Activated naive CD8-positive, alpha-beta T cell treated with anti-CD3 and anti-CD28 coated beads, Interleukin-2, amount 10 ng/mL, durations not matched to agents 7 days and 5 days (primary cell): ENCODE measurements around the gene CAPN10. TPM values are rescaled to one million over a fixed set of nuclear protein-coding genes. Genes with fewer than 3 reads are reported as not detected.

ENCODE experiments used
- ATAC-seq: fragments of 150-1000 bp; cut with Tn5 transposase; one replicate; pipeline ENCODE4 v1.10.0; 2021; ENCODE audit warnings: low read depth, moderate library complexity
- POLR2A ChIA-PET: fragments of 350-600 bp; sonication (Branson Sonifier 250); formaldehyde crosslinking; loops from one replicate; lab custom pipeline; 2021; ENCODE audit warnings: antibody characterized with exemption; lab: Charles Lee
- DNase-seq: peaks from one replicate; pipeline ENCODE4 v3.0.0; 2021
- H3K27ac Mint-ChIP-seq: one replicate; pipeline ENCODE4 v1.8.0; 2022; ENCODE audit warnings: mild to moderate bottlenecking, mixed read lengths
- H3K27me3 Mint-ChIP-seq: one replicate; pipeline ENCODE4 v1.8.0; 2022; ENCODE audit warnings: mild to moderate bottlenecking, moderate library complexity, mixed read lengths
- H3K36me3 Mint-ChIP-seq: one replicate; pipeline ENCODE4 v1.8.0; 2021; ENCODE audit warnings: mild to moderate bottlenecking, mixed read lengths
- H3K4me1 Mint-ChIP-seq: one replicate; pipeline ENCODE4 v1.8.0; 2021; ENCODE audit warnings: mixed read lengths
- H3K4me3 Mint-ChIP-seq: one replicate; pipeline ENCODE4 v1.8.0; 2022; ENCODE audit warnings: mild to moderate bottlenecking, moderate library complexity, mixed read lengths
- H3K9me3 Mint-ChIP-seq: one replicate; pipeline ENCODE4 v1.8.0; 2021; ENCODE audit warnings: mixed read lengths
- total RNA-seq, 2 experiments: library from RNA; stranded (reverse); gene quantifications; one replicate each; pipeline ENCODE4 v1.2.3, GENCODE V29; 2021

The CAPN10 gene
- total RNA-seq, 2 experiments from 2014 or later = 72.3 to 74.2 TPM

- no peak for ATAC-seq
- H3K27ac Mint-ChIP-seq = peak overlapping the region; percentile 96
- POLR2A ChIA-PET = interaction anchor here (0.6 to 7.5 kb wide), 7 partner anchors 10 to 58 kb away, joined by 4 to 178 read pairs (median 17); partner anchors contain the start of genes ANKMY1, CAPN10 and GPR35
- H3K4me3 Mint-ChIP-seq = peak overlapping the region; percentile 96
- no peaks in the 10 kb centered on the region for H3K9me3 Mint-ChIP-seq
- no peaks in the 10 kb centered on the region for H3K27me3 Mint-ChIP-seq
- peak; percentile 56 for DNase-seq
- peaks cover 25% of the 10 kb centered on the region for H3K36me3 Mint-ChIP-seq
- H3K4me1 Mint-ChIP-seq = peaks cover 50% of the 10 kb centered on the region
Measured at GRCh38 chr2:240567137-240567871, 19.2 kb upstream of the CAPN10 start.

- POLR2A ChIA-PET = interaction anchor here (0.6 to 7.5 kb wide), 7 partner anchors 7 to 54 kb away, joined by 4 to 178 read pairs (median 6); partner anchors contain the start of genes CAPN10 and DUSP28
- H3K9me3 Mint-ChIP-seq = no peaks in the 10 kb centered on the region
- ATAC-seq = peak; percentile 19
- DNase-seq = peak; percentile 81
- no peaks in the 10 kb centered on the region for H3K27me3 Mint-ChIP-seq
- peak within 1 kb of the TSS; percentile 96 for H3K27ac Mint-ChIP-seq
- peak within 1 kb of the TSS; percentile 96 for H3K4me3 Mint-ChIP-seq
- H3K4me1 Mint-ChIP-seq = peaks cover 43% of the 10 kb centered on the region
- H3K36me3 Mint-ChIP-seq = peaks cover 19% of the 10 kb centered on the region
Measured at GRCh38 chr2:240567872-240568677, 18.5 kb upstream of the CAPN10 start, which contains the start of gene RNPEPL1. RNPEPL1 (plus strand) TSS chr2:240568484; CDS start chr2:240568587, 103 bp downstream.

- DNase-seq = peak; percentile 78
- Mint-ChIP-seq H3K36me3 (peaks cover 11% of the 10 kb centered on the region), H3K9me3 (no peaks in the 10 kb centered on the region), H3K4me3 (peak overlapping the region; percentile 92), H3K27me3 (no peaks in the 10 kb centered on the region), H3K27ac (peak overlapping the region; percentile 81), H3K4me1 (peaks cover 38% of the 10 kb centered on the region)
- POLR2A ChIA-PET = interaction anchor here (0.6 to 7.5 kb wide), 8 partner anchors 8 to 656 kb away, joined by 3 to 178 read pairs (median 5); partner anchors contain the start of genes CAPN10, DUSP28 and GPR35
- peak; percentile 1 for ATAC-seq
Measured at GRCh38 chr2:240568678-240569522, 17.6 kb upstream of the CAPN10 start.

GRCh38 chr2:240569523-240569997 is 17.0 kb upstream of the CAPN10 start:
- Mint-ChIP-seq H3K27ac (peak overlapping the region; percentile 81), H3K36me3 (peaks cover 7% of the 10 kb centered on the region), H3K4me1 (peaks cover 32% of the 10 kb centered on the region), H3K27me3 (no peaks in the 10 kb centered on the region), H3K4me3 (peak overlapping the region; percentile 92), H3K9me3 (no peaks in the 10 kb centered on the region)
- ATAC-seq (no peak), DNase-seq (no peak)
- POLR2A ChIA-PET = interaction anchor here (0.6 to 7.5 kb wide), 8 partner anchors 8 to 656 kb away, joined by 3 to 178 read pairs (median 5); partner anchors contain the start of genes CAPN10, DUSP28 and GPR35

GRCh38 chr2:240569998-240570530 is 16.5 kb upstream of the CAPN10 start:
- Mint-ChIP-seq H3K4me1 (peaks cover 27% of the 10 kb centered on the region), H3K9me3 (no peaks in the 10 kb centered on the region), H3K27ac (peak overlapping the region; percentile 51), H3K4me3 (peak overlapping the region; percentile 92), H3K36me3 (peaks cover 5% of the 10 kb centered on the region), H3K27me3 (no peaks in the 10 kb centered on the region)
- ATAC-seq = no peak
- peak; percentile 37 for DNase-seq
- POLR2A ChIA-PET = interaction anchor here (1.8 to 7.5 kb wide), 2 partner anchors 9 to 14 kb away, joined by 13 to 178 read pairs; partner anchors contain the start of genes CAPN10 and DUSP28

- H3K36me3 Mint-ChIP-seq = peaks cover 5% of the 10 kb centered on the region
- H3K9me3 Mint-ChIP-seq = no peaks in the 10 kb centered on the region
- ATAC-seq (no peak), DNase-seq (peak; percentile 29)
- POLR2A ChIA-PET = no interaction called here
- H3K4me1 Mint-ChIP-seq = peaks cover 21% of the 10 kb centered on the region
- peak overlapping the region; percentile 92 for H3K4me3 Mint-ChIP-seq
- H3K27ac Mint-ChIP-seq = peak overlapping the region; percentile 34
- H3K27me3 Mint-ChIP-seq = no peaks in the 10 kb centered on the region
Measured at GRCh38 chr2:240570531-240571313, 15.8 kb upstream of the CAPN10 start.

GRCh38 chr2:240571314-240571973 is 15.1 kb upstream of the CAPN10 start:
- peaks cover 5% of the 10 kb centered on the region for H3K36me3 Mint-ChIP-seq
- H3K4me1 Mint-ChIP-seq = peaks cover 18% of the 10 kb centered on the region
- DNase-seq = peak; percentile 28
- H3K4me3 Mint-ChIP-seq = peak overlapping the region; percentile 44
- POLR2A ChIA-PET = interaction anchor here (3.2 kb wide), 1 partner anchor 15 kb away, joined by 10 read pairs; the partner anchor contains the start of gene CAPN10
- no peaks in the 10 kb centered on the region for H3K9me3 Mint-ChIP-seq
- no peaks in the 10 kb centered on the region for H3K27me3 Mint-ChIP-seq
- peak overlapping the region; percentile 34 for H3K27ac Mint-ChIP-seq
- ATAC-seq = no peak

- Mint-ChIP-seq H3K4me1 (peaks cover 16% of the 10 kb centered on the region), H3K27ac (no peak overlapping the region), H3K36me3 (peaks cover 5% of the 10 kb centered on the region), H3K9me3 (no peaks in the 10 kb centered on the region), H3K27me3 (no peaks in the 10 kb centered on the region), H3K4me3 (no peak overlapping the region)
- POLR2A ChIA-PET = interaction anchor here (3.2 kb wide), 1 partner anchor 14 kb away, joined by 10 read pairs; the partner anchor contains the start of gene CAPN10
- peak; percentile 28 for DNase-seq
- ATAC-seq = no peak
Measured at GRCh38 chr2:240572141-240573031, 14.1 kb upstream of the CAPN10 start.

GRCh38 chr2:240573071-240573515 is 13.4 kb upstream of the CAPN10 start:
- Mint-ChIP-seq H3K27me3 (no peaks in the 10 kb centered on the region), H3K9me3 (no peaks in the 10 kb centered on the region), H3K4me3 (no peak overlapping the region), H3K4me1 (peaks cover 12% of the 10 kb centered on the region), H3K27ac (no peak overlapping the region), H3K36me3 (peaks cover 5% of the 10 kb centered on the region)
- POLR2A ChIA-PET = interaction anchor here (3.2 kb wide), 1 partner anchor 13 kb away, joined by 10 read pairs; the partner anchor contains the start of gene CAPN10
- ATAC-seq (no peak), DNase-seq (peak; percentile 26)
